HPDE6-E6E7 (cell line): Measurements from ENCODE around the gene MYRF.
A peak's percentile ranks its signal among the peaks of the same experiment; 100 is the strongest.

Experiments used
- DNase-seq: peaks from one replicate; pipeline ENCODE4 v3.0.0; 2011; ENCODE audit warnings: missing footprints; ENCODE audit errors: extremely low spot score

The MYRF gene

GRCh38 chr11:61817471-61818202, 65.2 kb downstream of the MYRF start:
- no peak for DNase-seq

- DNase-seq, result peak; percentile 86
These were observed 67.7 kb downstream of the MYRF start for GRCh38 chr11:61820174-61820573.

- DNase-seq, result no peak
These were observed 74.6 kb downstream of the MYRF start for GRCh38 chr11:61826930-61827570.

GRCh38 chr11:61827571-61828378, 75.3 kb downstream of the MYRF start, which contains the start of gene FADS2:
Gene FADS2, plus strand, starts transcription at chr11:61828300. Its CDS starts 91 bp downstream, at chr11:61828391.
- peak; percentile 61 for DNase-seq

- no peak for DNase-seq
These were observed 75.9 kb downstream of the MYRF start for GRCh38 chr11:61828379-61828628.

- DNase-seq, result peak; percentile 47
These were observed 76.4 kb downstream of the MYRF start for GRCh38 chr11:61828629-61829407.

- DNase-seq, result no peak
These were observed 77.4 kb downstream of the MYRF start for GRCh38 chr11:61829806-61830205.

- DNase-seq, result no peak
These were observed 78.0 kb downstream of the MYRF start for GRCh38 chr11:61830237-61831105.

GRCh38 chr11:61832207-61832606, 79.8 kb downstream of the MYRF start:
- no peak for DNase-seq

- no peak for DNase-seq
These were observed 80.3 kb downstream of the MYRF start for GRCh38 chr11:61832754-61833153.

GRCh38 chr11:61833471-61833870, 81.0 kb downstream of the MYRF start:
- no peak for DNase-seq

GRCh38 chr11:61833926-61834277, 81.5 kb downstream of the MYRF start:
- no peak for DNase-seq

- no peak for DNase-seq
These were observed 82.0 kb downstream of the MYRF start for GRCh38 chr11:61834278-61835048.

GRCh38 chr11:61836193-61836592, 83.8 kb downstream of the MYRF start:
- no peak for DNase-seq

GRCh38 chr11:61837411-61838005, 85.1 kb downstream of the MYRF start:
- DNase-seq, result no peak
